ENCODE data around the gene APMAP.

- TF ChIP-seq CTCF (IDR thresholded peaks at IDR 0.05) (no peak), ZFX (IDR thresholded peaks at IDR 0.05; ENCODE audit: borderline replicate concordance) (no peak)
These were observed 33.8 kb downstream of the APMAP start for GRCh38 chr20:24958506-24959385.

Measured in 22Rv1 (cell line).